ENCODE measurements around the gene CDKAL1.
"Not testable (repeated sequence)": the region's sequence is repeated elsewhere in the genome, so short reads cannot be mapped to it uniquely, and the experiment has no call there.

CDKAL1 gene

GRCh38 chr6:20712011-20712410 lies 177.8 kb downstream of the CDKAL1 start:
- peak; percentile 11 for DNase-seq

- no peak for DNase-seq
These were observed 181.0 kb downstream of the CDKAL1 start for GRCh38 chr6:20715135-20715806.

GRCh38 chr6:20716865-20717264 lies 182.6 kb downstream of the CDKAL1 start:
- no peak for DNase-seq

GRCh38 chr6:20717743-20718142 lies 183.5 kb downstream of the CDKAL1 start:
- DNase-seq: no peak

- no peak for DNase-seq
These were observed 184.7 kb downstream of the CDKAL1 start for GRCh38 chr6:20718705-20719653.

GRCh38 chr6:20719980-20720379 lies 185.7 kb downstream of the CDKAL1 start:
- DNase-seq: no peak

- not testable (repeated sequence) for DNase-seq
These were observed 186.9 kb downstream of the CDKAL1 start for GRCh38 chr6:20721121-20721520.

GRCh38 chr6:20722455-20722854 lies 188.2 kb downstream of the CDKAL1 start:
- DNase-seq: no peak

- no peak for DNase-seq
These were observed 189.0 kb downstream of the CDKAL1 start for GRCh38 chr6:20723236-20723635.

- no peak for DNase-seq
These were observed 190.4 kb downstream of the CDKAL1 start for GRCh38 chr6:20724443-20725190.

- not testable (repeated sequence) for DNase-seq
These were observed 191.0 kb downstream of the CDKAL1 start for GRCh38 chr6:20725235-20725634.

- no peak for DNase-seq
These were observed 194.8 kb downstream of the CDKAL1 start for GRCh38 chr6:20729086-20729485.

- not testable (repeated sequence) for DNase-seq
These were observed 198.1 kb downstream of the CDKAL1 start for GRCh38 chr6:20732362-20732761.

GRCh38 chr6:20732896-20733295 lies 198.6 kb downstream of the CDKAL1 start:
- no peak for DNase-seq

- no peak for DNase-seq
These were observed 203.7 kb downstream of the CDKAL1 start for GRCh38 chr6:20737912-20738311.

GRCh38 chr6:20740088-20740487 lies 205.8 kb downstream of the CDKAL1 start:
- no peak for DNase-seq

- no peak for DNase-seq
These were observed 206.5 kb downstream of the CDKAL1 start for GRCh38 chr6:20740727-20741126.

- no peak for DNase-seq
These were observed 207.2 kb downstream of the CDKAL1 start for GRCh38 chr6:20741490-20741889.

- no peak for DNase-seq
These were observed 210.8 kb downstream of the CDKAL1 start for GRCh38 chr6:20744911-20745557.

- DNase-seq: no peak
These were observed 211.8 kb downstream of the CDKAL1 start for GRCh38 chr6:20746024-20746423.

- DNase-seq: no peak
These were observed 212.7 kb downstream of the CDKAL1 start for GRCh38 chr6:20746805-20747558.

- DNase-seq: no peak
These were observed 213.7 kb downstream of the CDKAL1 start for GRCh38 chr6:20747991-20748390.

Measured in fibroblast of skin of right quadriceps (primary cell).